Smooth muscle cell (in vitro differentiated cells): ENCODE data around the gene MLXIP. TPM values are rescaled to one million over a fixed set of nuclear protein-coding genes. Genes with fewer than 3 reads are reported as not detected.

Experiments used
- DNase-seq: peaks from one replicate; lab custom pipeline; 2025; ENCODE audit not compliant: unreplicated experiment; lab: John Stamatoyannopoulos, UW
- H2AFZ ChIP-seq: fragments of 200-600 bp; sonication (generic); 2 replicates; pipeline ENCODE4 v1.6.0; 2016; ENCODE audit warnings: antibody characterized with exemption, low read depth, mild to moderate bottlenecking
- H3F3A ChIP-seq: fragments of 200-600 bp; sonication (generic); 2 replicates; pipeline ENCODE4 v1.6.0; 2017; ENCODE audit warnings: antibody characterized with exemption, low read depth
- H3K27ac ChIP-seq: fragments of 200-600 bp; sonication (generic); 2 replicates; pipeline ENCODE4 v1.5.1; 2016; ENCODE audit warnings: low read depth, mild to moderate bottlenecking
- H3K27me3 ChIP-seq: fragments of 200-600 bp; sonication (generic); 2 replicates; pipeline ENCODE4 v1.6.1; 2016; ENCODE audit warnings: low read depth, mild to moderate bottlenecking
- H3K36me3 ChIP-seq: fragments of 200-600 bp; sonication (generic); 2 replicates; pipeline ENCODE4 v1.5.1; 2016; ENCODE audit warnings: low read depth
- H3K4me1 ChIP-seq: fragments of 200-600 bp; sonication (generic); 2 replicates; pipeline ENCODE4 v1.5.1; 2016; ENCODE audit warnings: low read depth
- H3K4me2 ChIP-seq: fragments of 200-600 bp; sonication (generic); 2 replicates; pipeline ENCODE4 v1.6.0; 2016; ENCODE audit warnings: mild to moderate bottlenecking
- H3K4me3 ChIP-seq: fragments of 200-600 bp; sonication (generic); 2 replicates; pipeline ENCODE4 v1.5.1; 2016; ENCODE audit warnings: mild to moderate bottlenecking
- H3K79me2 ChIP-seq: fragments of 200-600 bp; sonication (generic); 2 replicates; pipeline ENCODE4 v1.6.0; 2016; ENCODE audit warnings: low read depth, mild to moderate bottlenecking
- H3K9ac ChIP-seq: fragments of 200-600 bp; sonication (generic); 2 replicates; pipeline ENCODE4 v1.6.0; 2016; ENCODE audit warnings: low read depth
- H3K9me3 ChIP-seq: fragments of 200-600 bp; sonication (generic); replicated peaks from 2 replicates; pipeline ENCODE4 v1.5.1; 2016; ENCODE audit warnings: low read depth
- H4K20me1 ChIP-seq: fragments of 200-600 bp; sonication (generic); 2 replicates; pipeline ENCODE4 v1.6.0; 2016; ENCODE audit warnings: low read depth
- CTCF ChIP-seq: fragments of 200-600 bp; sonication (generic); IDR thresholded peaks from 2 replicates; pipeline ENCODE4 v1.5.1; 2017; ENCODE audit warnings: borderline replicate concordance, mild to moderate bottlenecking, antibody characterized with exemption; ENCODE audit not compliant: insufficient read depth, poor library complexity, severe bottlenecking
- WGBS: methylation state at CpG from one replicate; pipeline ENCODE4 v1.1.7; 2016; ENCODE audit warnings: low lambda C conversion rate; 5-methylcytosine and 5-hydroxymethylcytosine counted together
- polyA plus RNA-seq: library from polyadenylated mRNA; unstranded; fragments of >200 nt; fragmentation: Nextera tagmentation; extraction: Ambion mirVana; gene quantifications from 2 replicates; pipeline ENCODE4 v1.2.1, GENCODE V29; 2016
- total RNA-seq: library from RNA; depleted of rRNA; stranded (reverse); fragments of >200 nt; gene quantifications from 2 replicates; pipeline ENCODE4 v1.2.3, GENCODE V29; 2014

MLXIP gene
- total and polyA plus RNA-seq, 2 experiments from 2014 or later = 11.8 to 15.3 TPM

- Histone ChIP-seq H3F3A (no peaks in the 10 kb centered on the region), H3K79me2 (no peaks in the 10 kb centered on the region), H3K27me3 (no peaks in the 10 kb centered on the region), H3K36me3 (no peaks in the 10 kb centered on the region), H3K4me1 (no peaks in the 10 kb centered on the region), H3K9me3 (no peaks in the 10 kb centered on the region), H2AFZ (no peak overlapping the region), H3K4me3 (no peak overlapping the region), H4K20me1 (no peaks in the 10 kb centered on the region), H3K27ac (no peak overlapping the region), H3K4me2 (no peak overlapping the region), H3K9ac (no peak overlapping the region)
- no peak for TF ChIP-seq CTCF
- DNase-seq = no peak
- WGBS = 97% methylated on average over 9 of the region's 9 CpGs
These were observed 28.7 kb upstream of the MLXIP start for GRCh38 chr12:122049827-122050226.

- WGBS = 93% methylated on average over 20 of the region's 20 CpGs
- no peak for TF ChIP-seq CTCF
- no peak overlapping the region for H2AFZ ChIP-seq
- H3K27me3 ChIP-seq = no peaks in the 10 kb centered on the region
- no peaks in the 10 kb centered on the region for H3K4me1 ChIP-seq
- no peak for DNase-seq
- H3K79me2 ChIP-seq = no peaks in the 10 kb centered on the region
- H3F3A ChIP-seq = no peaks in the 10 kb centered on the region
- H3K9ac ChIP-seq = no peak overlapping the region
- no peak overlapping the region for H3K4me3 ChIP-seq
- no peak overlapping the region for H3K27ac ChIP-seq
- no peaks in the 10 kb centered on the region for H3K9me3 ChIP-seq
- no peak overlapping the region for H3K4me2 ChIP-seq
- H4K20me1 ChIP-seq = no peaks in the 10 kb centered on the region
- H3K36me3 ChIP-seq = no peaks in the 10 kb centered on the region
These were observed 27.9 kb upstream of the MLXIP start for GRCh38 chr12:122050706-122051105.

GRCh38 chr12:122051231-122051876 is 27.2 kb upstream of the MLXIP start:
- H3F3A ChIP-seq = no peaks in the 10 kb centered on the region
- H3K9ac ChIP-seq = no peak overlapping the region
- H3K36me3 ChIP-seq = no peaks in the 10 kb centered on the region
- H2AFZ ChIP-seq = no peak overlapping the region
- no peak for TF ChIP-seq CTCF
- 94% methylated on average over 14 of the region's 14 CpGs for WGBS
- H3K4me1 ChIP-seq = no peaks in the 10 kb centered on the region
- H3K4me2 ChIP-seq = no peak overlapping the region
- H4K20me1 ChIP-seq = no peaks in the 10 kb centered on the region
- H3K4me3 ChIP-seq = no peak overlapping the region
- DNase-seq = no peak
- H3K27me3 ChIP-seq = no peaks in the 10 kb centered on the region
- H3K27ac ChIP-seq = no peak overlapping the region
- no peaks in the 10 kb centered on the region for H3K79me2 ChIP-seq
- no peaks in the 10 kb centered on the region for H3K9me3 ChIP-seq

- Histone ChIP-seq H3K79me2 (no peaks in the 10 kb centered on the region), H3K9me3 (no peaks in the 10 kb centered on the region), H3K27ac (no peak overlapping the region), H3K4me2 (no peak overlapping the region), H3K27me3 (no peaks in the 10 kb centered on the region), H3K36me3 (no peaks in the 10 kb centered on the region), H4K20me1 (no peaks in the 10 kb centered on the region), H3K4me3 (no peak overlapping the region), H3K4me1 (no peaks in the 10 kb centered on the region), H3F3A (no peaks in the 10 kb centered on the region), H2AFZ (no peak overlapping the region), H3K9ac (no peak overlapping the region)
- TF ChIP-seq CTCF = no peak
- 100% methylated on average over 2 of the region's 2 CpGs for WGBS
- no peak for DNase-seq
These were observed 26.3 kb upstream of the MLXIP start for GRCh38 chr12:122052285-122052684.
